ES-I3 (cell line): ENCODE measurements around the gene DRG2.

Experiments
- H3K36me3 ChIP-seq: 2 replicates; pipeline ENCODE4 v1.6.1; 2013; ENCODE audit warnings: mild to moderate bottlenecking, low read length, control low read depth, moderate library complexity; ENCODE audit not compliant: insufficient read depth
- H3K4me1 ChIP-seq: 2 replicates; pipeline ENCODE4 v1.6.1; 2013; ENCODE audit warnings: mild to moderate bottlenecking, control low read depth, low read length; ENCODE audit not compliant: insufficient read depth
- H3K9ac ChIP-seq: 2 replicates; pipeline ENCODE4 v1.6.1; 2013; ENCODE audit warnings: low read depth, mild to moderate bottlenecking, low read length, moderate library complexity
- H3K9me3 ChIP-seq: 2 replicates; pipeline ENCODE4 v1.6.1; 2013; ENCODE audit warnings: mild to moderate bottlenecking, low read length, moderate library complexity; ENCODE audit not compliant: control insufficient read depth, insufficient read depth

The DRG2 gene

DNA sequence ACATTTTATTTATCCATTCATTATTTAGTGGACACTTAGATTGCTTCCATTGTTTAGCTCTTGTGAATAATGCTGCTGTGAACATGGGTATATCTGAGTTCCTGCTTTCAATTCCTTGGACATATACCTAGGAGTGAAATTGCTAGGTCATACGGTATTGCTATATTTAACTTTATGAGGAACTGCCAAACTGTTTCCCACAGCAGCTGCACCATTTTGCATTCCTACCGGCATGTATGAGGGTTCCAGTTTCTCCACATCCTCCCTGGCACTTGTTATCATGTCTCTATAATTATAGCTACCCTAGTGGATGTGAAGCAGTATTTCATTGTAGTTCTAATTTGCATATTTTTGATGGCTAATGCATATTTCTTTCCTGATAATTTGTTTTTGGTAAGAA is 23.7 kb upstream of the DRG2 start:
- no peaks in the 10 kb centered on the region for H3K9me3 ChIP-seq
- no peaks in the 10 kb centered on the region; the same call in 1 of the 2 replicates for H3K4me1 ChIP-seq
- no peak overlapping the region for H3K9ac ChIP-seq
- no peaks in the 10 kb centered on the region; the same call in 1 of the 2 replicates for H3K36me3 ChIP-seq

GRCh38 chr17:18065546-18065945 is 22.2 kb upstream of the DRG2 start:
- no peak overlapping the region for H3K9ac ChIP-seq
- H3K4me1 ChIP-seq: peaks cover 1% of the 10 kb centered on the region; the same call in 1 of the 2 replicates
- H3K9me3 ChIP-seq: no peaks in the 10 kb centered on the region
- H3K36me3 ChIP-seq: no peaks in the 10 kb centered on the region; the same call in 1 of the 2 replicates

DNA sequence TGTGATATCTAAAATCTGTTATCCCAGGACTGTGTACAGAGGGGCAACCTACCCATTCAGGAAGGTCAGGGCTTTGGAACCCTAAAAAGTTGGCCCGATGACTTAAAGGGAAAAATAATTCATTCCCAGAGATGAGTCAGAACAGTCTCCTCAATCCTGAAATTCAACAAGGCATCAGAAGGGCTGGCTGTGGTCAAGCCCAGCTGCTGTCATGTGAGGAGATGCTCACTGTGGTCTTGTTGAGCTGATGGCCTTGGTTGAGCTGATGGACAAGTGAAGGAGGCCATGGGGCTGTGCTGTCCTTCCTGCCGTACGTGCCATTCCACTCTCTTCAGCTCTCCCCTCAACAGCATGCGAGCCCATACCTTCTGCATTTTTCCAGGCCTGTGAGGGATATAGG is 20.9 kb upstream of the DRG2 start:
- Histone ChIP-seq H3K9ac (no peak overlapping the region), H3K4me1 (peaks cover 5% of the 10 kb centered on the region), H3K36me3 (no peaks in the 10 kb centered on the region), H3K9me3 (no peaks in the 10 kb centered on the region)

DNA sequence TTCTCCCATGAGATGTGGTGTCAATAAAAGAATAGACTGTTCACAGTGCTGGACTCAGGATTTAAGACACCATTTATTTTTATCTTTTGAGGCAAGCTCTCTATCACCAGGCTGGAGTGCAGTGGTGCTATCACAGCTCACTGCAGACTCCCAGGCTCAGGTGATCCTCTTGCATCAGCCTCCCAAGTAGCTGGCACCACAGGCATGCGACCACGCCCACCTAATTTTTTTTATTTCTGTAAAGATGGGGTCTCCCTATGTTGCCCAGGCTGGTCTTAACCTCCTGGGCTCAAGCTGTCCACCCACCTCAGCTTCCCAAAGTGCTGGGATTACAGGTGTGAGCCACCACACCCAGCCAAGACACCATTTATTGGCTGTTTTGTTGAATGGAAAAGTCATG is 18.6 kb upstream of the DRG2 start:
- no peaks in the 10 kb centered on the region for H3K36me3 ChIP-seq
- peaks cover 5% of the 10 kb centered on the region for H3K4me1 ChIP-seq
- no peaks in the 10 kb centered on the region for H3K9me3 ChIP-seq

GRCh38 chr17:18070861-18071340 is 16.8 kb upstream of the DRG2 start:
- Histone ChIP-seq H3K36me3 (no peaks in the 10 kb centered on the region), H3K9me3 (no peaks in the 10 kb centered on the region), H3K4me1 (peaks cover 5% of the 10 kb centered on the region), H3K9ac (no peak overlapping the region)

More for the DNA sequence above, 18.6 kb upstream of the DRG2 start:
- H3K9ac ChIP-seq: no peak overlapping the region

GRCh38 chr17:18071751-18072150 is 16.0 kb upstream of the DRG2 start:
- no peaks in the 10 kb centered on the region for H3K36me3 ChIP-seq
- H3K9ac ChIP-seq: no peak overlapping the region
- peaks cover 5% of the 10 kb centered on the region for H3K4me1 ChIP-seq
- no peaks in the 10 kb centered on the region for H3K9me3 ChIP-seq

DNA sequence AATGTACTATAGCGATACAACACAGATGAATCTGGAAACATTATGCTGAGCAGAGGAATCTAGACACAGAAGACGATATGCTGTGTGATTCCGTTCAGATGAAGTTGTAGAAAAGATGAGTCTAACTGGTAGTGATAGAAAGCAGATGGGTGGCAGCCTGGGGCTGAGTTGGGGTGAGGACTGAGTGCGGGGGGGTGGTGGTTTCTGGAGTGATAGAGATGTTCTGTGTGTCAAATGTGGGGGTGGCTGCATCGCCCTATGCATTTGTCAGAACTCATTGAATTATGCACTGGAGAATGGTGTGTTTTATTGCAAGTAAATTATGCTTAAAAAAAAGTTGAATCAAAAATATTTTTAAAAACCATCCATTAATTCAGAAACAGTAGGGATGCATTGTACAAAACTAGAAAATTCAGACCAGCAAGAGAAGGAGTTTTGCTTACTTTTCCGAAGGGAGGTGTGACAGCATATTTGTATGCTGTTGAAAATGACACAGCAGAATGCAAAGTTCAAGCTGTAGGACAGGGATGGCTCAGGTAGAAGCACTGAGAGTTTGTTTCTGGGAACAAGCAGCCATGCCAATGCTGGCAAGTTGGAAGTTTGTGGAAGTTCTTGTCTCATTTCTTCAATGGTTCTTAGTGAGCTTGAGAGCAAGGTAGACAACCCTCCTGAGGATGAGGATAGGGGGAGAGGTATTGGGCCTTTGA is 13.0 kb upstream of the DRG2 start:
- Histone ChIP-seq H3K36me3 (no peaks in the 10 kb centered on the region), H3K9ac (no peak overlapping the region), H3K9me3 (no peaks in the 10 kb centered on the region)

GRCh38 chr17:18076936-18077335 is 10.8 kb upstream of the DRG2 start:
- Histone ChIP-seq H3K36me3 (no peaks in the 10 kb centered on the region), H3K9ac (no peak overlapping the region), H3K9me3 (no peaks in the 10 kb centered on the region), H3K4me1 (no peaks in the 10 kb centered on the region; the same call in 1 of the 2 replicates)

More for the DNA sequence above, 13.0 kb upstream of the DRG2 start:
- peaks cover 5% of the 10 kb centered on the region; the same call in 1 of the 2 replicates for H3K4me1 ChIP-seq

GRCh38 chr17:18079543-18079942 is 8.2 kb upstream of the DRG2 start:
- H3K36me3 ChIP-seq: no peaks in the 10 kb centered on the region
- no peaks in the 10 kb centered on the region; the same call in 1 of the 2 replicates for H3K4me1 ChIP-seq
- no peaks in the 10 kb centered on the region for H3K9me3 ChIP-seq
- H3K9ac ChIP-seq: no peak overlapping the region

- Histone ChIP-seq H3K36me3 (no peaks in the 10 kb centered on the region), H3K9me3 (no peaks in the 10 kb centered on the region), H3K9ac (no peak overlapping the region), H3K4me1 (peaks cover 6% of the 10 kb centered on the region; the same call in 1 of the 2 replicates)
Measured at GRCh38 chr17:18084256-18084655, 3.5 kb upstream of the DRG2 start.

- peaks cover 6% of the 10 kb centered on the region; the same call in 1 of the 2 replicates for H3K4me1 ChIP-seq
Measured at GRCh38 chr17:18089613-18090012, 1.9 kb downstream of the DRG2 start.

GRCh38 chr17:18093616-18094408 is 6.1 kb downstream of the DRG2 start:
- H3K36me3 ChIP-seq: peaks cover 10% of the 10 kb centered on the region; the same call in 1 of the 2 replicates

More at GRCh38 chr17:18089613-18090012, 1.9 kb downstream of the DRG2 start:
- Histone ChIP-seq H3K36me3 (no peaks in the 10 kb centered on the region), H3K9ac (no peak overlapping the region), H3K9me3 (no peaks in the 10 kb centered on the region)

GRCh38 chr17:18094409-18094807 is 6.7 kb downstream of the DRG2 start:
- H3K9me3 ChIP-seq: no peaks in the 10 kb centered on the region
- no peak overlapping the region for H3K9ac ChIP-seq
- no peaks in the 10 kb centered on the region for H3K4me1 ChIP-seq
- peaks cover 13% of the 10 kb centered on the region for H3K36me3 ChIP-seq

More at GRCh38 chr17:18093616-18094408, 6.1 kb downstream of the DRG2 start:
- no peak overlapping the region for H3K9ac ChIP-seq
- no peaks in the 10 kb centered on the region for H3K9me3 ChIP-seq
- peaks cover under 1% of the 10 kb centered on the region; the same call in 1 of the 2 replicates for H3K4me1 ChIP-seq

DNA sequence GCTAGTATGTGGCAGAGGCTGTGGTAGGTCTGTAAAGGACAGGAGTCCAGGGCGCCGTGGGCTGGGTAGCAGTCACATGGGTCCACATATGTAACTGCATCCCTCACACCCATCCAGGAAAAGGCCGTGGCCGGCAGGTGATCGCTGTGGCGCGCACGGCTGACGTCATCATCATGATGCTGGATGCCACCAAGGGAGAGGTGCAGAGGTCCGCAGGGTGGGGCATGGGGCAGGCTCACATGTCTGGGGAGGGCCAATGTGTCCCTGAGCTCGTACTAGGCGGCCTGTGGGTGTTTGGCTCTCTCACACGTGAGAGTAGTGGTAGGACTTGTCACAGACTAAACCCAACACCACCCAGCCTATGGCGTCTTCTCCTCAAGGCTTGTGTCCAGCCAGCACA is 11.8 kb downstream of the DRG2 start:
- Histone ChIP-seq H3K9me3 (no peaks in the 10 kb centered on the region), H3K9ac (no peak overlapping the region), H3K4me1 (no peaks in the 10 kb centered on the region), H3K36me3 (peaks cover 16% of the 10 kb centered on the region)
